Spleen (tissue), 7 donors: ENCODE results near the gene PSMA7.

Experiments used
- CTCF ChIP-seq, 11 experiments: fragments of 200-600 bp in 7 of 11; fragments of 450-650 bp in 4 of 11; sonication (generic) in 4 of 11; IDR thresholded peaks in 8 of 11; conservative IDR thresholded peaks in 3 of 11; 1 replicate in 7 of 11; 2 replicates in 4 of 11; pipeline versions ENCODE4 v1.4.0 to v1.8.0; 2016 to 2021; ENCODE audit warnings: antibody characterized with exemption in 11 of 11, inconsistent platforms in 4 of 11, mild to moderate bottlenecking in 1 of 11
- POLR2A ChIP-seq, 3 donors: fragments of 450-650 bp; IDR thresholded peaks; one replicate each; pipeline ENCODE4 v1.5.1; 2017; ENCODE audit warnings: antibody characterized with exemption in 3 of 3, mild to moderate bottlenecking in 1 of 3
- POLR2AphosphoS5 ChIP-seq, 3 donors: sonication (generic); formaldehyde crosslinking; IDR thresholded peaks; one replicate each; pipeline ENCODE4 v1.5.1; 2017; ENCODE audit warnings: antibody characterized with exemption in 3 of 3
- donor health status: DM: no; HTN: no; CAD: no; lungs with moderate emphysema.
- donor health status: DM: no; HTN: no; CAD: no.
- donor health status: DM: no; HTN: no; CAD: no.

GRCh38 chr20:62138912-62139311 is 4.3 kb downstream of the PSMA7 start:
- TF ChIP-seq CTCF (IDR thresholded peaks at IDR 0.05 in 8 of 11, conservative IDR thresholded peaks at IDR 0.05 in 3 of 11) = no peak
- no peak for TF ChIP-seq POLR2AphosphoS5 (IDR thresholded peaks at IDR 0.05)
- TF ChIP-seq POLR2A (IDR thresholded peaks at IDR 0.05) = no peak
